GM18502 (cell line): ENCODE results near the gene MMP7.
A peak's percentile ranks its signal among the peaks of the same experiment; 100 is the strongest.

Experiments used
- ATAC-seq: cut with Tn5 transposase; IDR thresholded peaks from one replicate; pipeline ENCODE4 v1.9.1; 2021; ENCODE audit warnings: mild to moderate bottlenecking; ENCODE audit not compliant: unreplicated experiment, poor library complexity

The MMP7 gene

DNA sequence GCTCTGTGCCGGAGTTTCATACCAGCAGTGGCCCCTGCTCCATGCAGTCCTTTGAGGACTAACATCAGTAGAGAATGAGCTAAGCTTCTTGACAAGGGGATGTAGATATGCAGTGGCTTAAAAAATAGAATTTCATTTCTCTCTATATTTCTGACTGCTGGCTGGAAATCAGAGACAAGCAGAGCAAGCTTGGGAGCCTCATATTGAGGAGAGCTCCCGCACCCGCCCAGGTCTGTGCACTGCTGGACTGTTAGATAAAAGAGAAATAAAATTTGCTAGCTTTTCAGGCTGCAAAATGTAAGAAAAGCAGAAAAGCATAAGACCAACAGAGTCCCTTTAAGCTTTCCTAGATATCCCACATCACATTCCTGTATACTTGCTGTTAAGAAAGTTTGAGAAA is 31.4 kb downstream of the MMP7 start:
- no peak for ATAC-seq

- no peak for ATAC-seq
Measured at GRCh38 chr11:102497061-102497460, 33.5 kb downstream of the MMP7 start.

- ATAC-seq = peak; percentile 92
Measured at GRCh38 chr11:102495161-102496042, 35.1 kb downstream of the MMP7 start.

GRCh38 chr11:102494216-102494615 is 36.3 kb downstream of the MMP7 start:
- no peak for ATAC-seq

DNA sequence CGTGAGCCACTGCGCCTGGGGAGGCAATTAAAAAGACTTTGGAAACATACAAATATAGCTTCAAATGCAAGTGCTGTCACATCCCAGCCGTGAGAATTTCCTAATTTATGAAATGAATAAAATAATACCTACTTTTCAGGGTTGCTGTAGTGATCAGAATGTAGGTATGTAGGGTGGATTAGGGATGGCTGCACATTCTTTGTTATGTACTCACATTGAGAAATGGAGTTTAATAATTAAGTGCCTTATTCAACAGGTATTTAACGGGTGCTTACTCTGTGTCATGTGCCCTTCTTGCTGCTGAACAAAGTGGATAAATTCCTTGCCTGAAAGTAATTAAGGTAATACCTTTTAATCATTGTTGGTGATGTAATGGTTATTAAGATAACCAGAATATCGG is 37.0 kb downstream of the MMP7 start:
- no peak for ATAC-seq

GRCh38 chr11:102491969-102492368 is 38.6 kb downstream of the MMP7 start:
- no peak for ATAC-seq

- ATAC-seq = no peak
Measured at GRCh38 chr11:102489186-102490145, 41.1 kb downstream of the MMP7 start.

DNA sequence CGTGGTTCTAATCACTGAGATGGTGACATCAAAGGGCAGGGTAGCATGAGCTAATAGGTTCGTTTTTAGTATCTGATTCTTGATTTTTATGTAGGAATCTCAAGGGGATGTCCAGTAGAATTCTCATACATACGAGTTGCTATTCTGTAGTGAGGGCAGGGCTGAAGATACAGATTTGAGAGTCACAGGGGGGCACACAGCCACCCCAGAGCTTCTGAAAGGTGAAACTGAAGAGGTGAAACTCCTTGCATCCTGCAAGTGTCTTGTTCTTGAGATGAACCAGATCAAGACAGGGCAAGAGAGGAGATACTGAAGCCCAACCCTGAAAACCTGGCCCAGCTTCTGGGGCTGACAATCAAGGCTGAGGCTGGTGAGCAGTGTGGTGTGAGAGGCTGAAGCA is 42.3 kb downstream of the MMP7 start:
- ATAC-seq = peak; percentile 83

DNA sequence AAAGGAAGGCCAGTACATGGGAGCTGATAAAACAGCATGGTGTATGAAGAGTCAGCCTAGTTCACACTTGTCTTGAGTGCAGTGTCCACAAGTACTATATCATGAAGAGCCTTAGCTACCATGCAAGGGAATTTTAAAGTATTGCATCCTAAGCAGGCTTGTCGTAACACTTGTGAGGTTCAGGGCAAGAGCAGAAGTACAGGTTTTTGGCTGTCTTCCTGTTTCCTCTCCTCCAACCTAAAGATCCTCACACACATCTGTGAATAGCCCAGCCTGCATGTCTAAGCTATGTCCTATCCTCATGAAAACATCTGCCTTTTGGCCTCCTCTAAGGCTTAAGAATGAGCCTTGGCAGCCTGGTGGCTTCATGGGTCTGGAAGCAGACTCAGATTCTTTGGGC is 43.3 kb downstream of the MMP7 start:
- ATAC-seq = no peak

DNA sequence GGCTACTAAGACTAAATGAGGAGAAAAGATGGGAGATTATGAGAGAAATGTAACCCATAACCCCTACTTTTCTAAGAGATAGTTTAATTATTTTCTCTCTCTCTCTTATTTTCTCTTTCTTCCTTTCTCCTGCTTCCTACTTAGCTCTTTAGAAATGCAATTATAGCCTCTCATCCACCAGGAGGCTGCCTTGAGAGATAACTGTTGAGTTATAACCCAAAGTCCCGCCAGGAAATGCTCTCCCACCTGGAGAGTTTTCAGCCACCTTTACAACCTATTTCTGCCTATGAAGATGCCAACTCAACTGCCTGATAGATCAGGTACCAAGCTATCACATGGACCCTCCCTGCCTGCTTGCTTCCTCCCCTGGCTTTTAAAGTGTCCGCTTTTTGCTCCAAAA is 44.0 kb downstream of the MMP7 start:
- ATAC-seq = no peak

DNA sequence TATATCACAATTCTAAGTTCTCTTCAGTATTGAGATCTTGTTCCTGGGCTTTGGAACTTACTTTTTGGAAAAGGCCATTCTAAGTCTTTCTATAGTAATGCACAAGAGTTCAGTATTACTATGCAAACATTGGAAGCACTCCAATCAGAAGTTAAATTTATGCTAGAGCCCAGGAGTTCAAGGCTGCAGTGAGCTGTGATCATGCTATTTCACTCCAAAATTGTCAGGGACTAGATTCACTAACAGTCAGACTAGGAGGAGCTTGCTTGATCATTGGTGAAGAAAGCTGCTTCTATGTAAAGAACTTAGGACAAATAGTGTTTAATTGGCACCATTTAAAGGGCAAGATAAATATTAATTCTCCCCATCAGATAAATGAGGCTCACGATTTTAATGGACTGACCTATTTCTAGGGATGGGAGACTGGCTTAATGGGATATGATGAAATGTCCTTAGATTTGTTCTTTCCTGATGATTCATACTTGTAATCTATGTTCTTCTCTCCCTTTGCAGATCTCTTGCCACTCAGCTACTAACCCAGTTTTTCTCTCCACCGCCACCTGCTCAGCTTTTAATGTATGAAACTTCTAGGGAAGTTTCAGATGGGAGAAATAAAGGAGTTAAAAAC is 45.3 kb downstream of the MMP7 start:
- no peak for ATAC-seq

DNA sequence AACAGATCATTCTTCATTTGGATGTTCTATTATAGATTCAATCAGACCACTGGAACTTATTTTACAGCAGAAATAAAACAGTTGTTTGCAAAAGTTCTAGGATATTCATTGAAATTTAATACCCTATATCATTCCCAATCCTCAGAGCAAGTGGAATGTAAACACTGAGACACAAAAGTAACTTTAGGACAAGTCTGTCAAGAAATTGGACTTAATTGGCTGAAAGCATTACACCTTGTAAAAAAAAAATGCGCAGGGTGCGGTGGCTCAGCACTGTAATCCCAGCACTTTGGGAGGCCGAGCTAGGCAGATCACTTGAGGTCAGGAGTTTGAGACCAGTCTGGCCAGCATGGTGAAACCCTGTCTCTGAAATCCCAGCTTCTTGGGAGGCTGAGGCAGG is 48.1 kb downstream of the MMP7 start:
- ATAC-seq = no peak

- ATAC-seq = no peak
Measured at GRCh38 chr11:102479733-102480132, 50.8 kb downstream of the MMP7 start.

GRCh38 chr11:102478673-102479299 is 51.8 kb downstream of the MMP7 start:
- no peak for ATAC-seq

- no peak for ATAC-seq
Measured at GRCh38 chr11:102476812-102477211, 53.7 kb downstream of the MMP7 start.

- ATAC-seq = no peak
Measured at GRCh38 chr11:102476069-102476468, 54.5 kb downstream of the MMP7 start.

DNA sequence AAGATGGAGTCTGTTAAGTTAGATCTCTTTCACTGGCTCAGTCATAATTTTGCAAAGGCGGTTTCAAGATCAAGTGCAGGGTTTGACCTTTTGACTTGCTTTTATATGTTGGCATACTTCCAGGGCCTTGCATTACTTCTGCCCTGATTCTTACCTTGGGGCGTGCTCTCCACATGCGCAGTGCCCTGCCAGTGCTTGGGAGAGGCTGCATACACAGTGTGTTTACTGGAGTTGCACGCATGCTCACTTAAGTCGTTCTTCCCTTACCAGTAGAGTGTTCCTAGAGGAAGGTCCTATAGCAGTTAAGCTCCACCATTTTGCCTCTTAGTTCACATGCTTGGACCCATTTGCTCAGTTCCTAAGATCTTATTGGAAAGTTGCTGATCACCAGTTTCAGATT is 57.0 kb downstream of the MMP7 start:
- ATAC-seq = no peak

- no peak for ATAC-seq
Measured at GRCh38 chr11:102472127-102472526, 58.4 kb downstream of the MMP7 start.

- no peak for ATAC-seq
Measured at GRCh38 chr11:102471474-102471873, 59.1 kb downstream of the MMP7 start.
